IPS DF 4.7 (cell line): ENCODE measurements around the gene SMIM36.
"Not testable (repeated sequence)": the region's sequence is repeated elsewhere in the genome, so short reads cannot be mapped to it uniquely, and the experiment has no call there.

ENCODE experiments used
- DNase-seq: peaks from one replicate; pipeline ENCODE4 v3.0.0-alpha.2; 2013; ENCODE audit warnings: low spot score; ENCODE audit errors: extremely low read depth

SMIM36 gene

DNA sequence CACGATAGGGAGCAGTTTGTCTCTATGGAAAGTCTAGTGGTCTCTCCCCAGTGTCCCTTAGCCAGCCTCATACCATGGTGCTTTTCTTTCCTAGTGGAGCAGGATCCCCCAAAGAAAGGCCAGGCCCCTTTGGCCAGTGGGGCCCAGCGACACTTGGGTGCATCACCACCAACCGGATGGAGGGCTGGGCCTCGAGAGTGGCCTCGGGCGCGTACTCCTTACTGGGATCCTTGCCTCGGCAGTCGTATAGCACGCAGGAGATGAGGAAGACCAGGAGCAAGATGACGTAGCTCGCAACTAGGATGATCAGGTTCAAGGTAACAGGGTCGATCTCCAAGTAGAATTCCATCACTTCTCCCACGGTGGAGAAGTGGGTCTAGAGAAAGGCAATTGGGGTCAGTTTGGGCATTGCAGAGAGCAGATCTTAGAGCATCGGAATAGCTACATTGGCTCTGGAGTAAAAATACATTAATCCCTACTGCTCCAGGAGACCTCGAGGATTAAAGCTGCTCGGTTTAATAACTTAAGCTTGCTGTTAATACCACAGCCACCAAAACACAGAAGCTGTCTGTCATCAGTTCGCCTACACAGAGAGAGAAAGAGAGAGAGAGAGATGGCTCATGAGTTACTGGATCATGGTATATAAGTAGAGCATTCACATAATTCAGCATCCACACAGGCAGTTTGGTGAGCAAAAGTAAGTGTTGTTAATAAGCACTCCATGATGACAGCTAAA lies at the start of gene SMIM36:
Gene SMIM36, minus strand, starts transcription at position 467 of the 736 bp plus-strand sequence.
- no peak for DNase-seq

DNA sequence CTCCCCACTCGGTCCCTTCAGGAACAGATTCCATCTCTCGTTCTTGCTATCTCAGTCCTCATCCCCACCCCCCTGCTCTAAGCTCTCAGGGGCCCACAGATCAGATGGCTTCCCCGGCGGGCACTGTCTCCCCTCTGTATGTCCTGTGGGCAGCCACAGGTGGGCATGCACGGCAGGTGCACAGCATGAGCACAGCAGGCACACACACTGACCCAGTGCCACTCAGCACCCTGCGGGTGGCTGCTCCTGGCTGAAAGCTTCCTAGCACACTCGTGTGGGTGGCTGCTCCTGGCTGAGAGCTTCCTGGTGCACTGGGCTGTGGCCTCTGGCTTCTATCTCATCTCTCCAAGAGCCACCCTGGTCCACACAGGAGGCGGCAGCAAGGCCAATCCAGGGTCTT lies 44.5 kb upstream of the SMIM36 start:
- no peak for DNase-seq

DNA sequence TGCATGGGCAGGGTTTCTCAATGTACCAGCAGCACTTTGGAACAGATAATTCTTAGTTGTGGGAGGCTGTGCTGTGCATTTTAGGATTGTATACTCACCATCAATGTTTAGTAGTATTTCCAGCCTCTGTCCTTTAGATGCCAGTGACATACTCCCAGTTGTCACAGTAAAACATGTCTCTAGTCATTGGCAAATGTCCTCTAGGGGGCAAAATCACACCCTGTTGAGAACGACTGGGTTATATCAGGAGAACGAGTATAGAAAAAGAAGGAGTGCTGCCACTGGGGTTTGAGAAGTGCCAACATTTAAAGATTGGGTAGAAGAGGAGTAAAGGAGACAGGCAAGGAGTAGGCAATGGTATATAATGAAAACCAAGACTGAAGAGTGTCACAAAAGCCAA lies 37.9 kb upstream of the SMIM36 start:
- no peak for DNase-seq

DNA sequence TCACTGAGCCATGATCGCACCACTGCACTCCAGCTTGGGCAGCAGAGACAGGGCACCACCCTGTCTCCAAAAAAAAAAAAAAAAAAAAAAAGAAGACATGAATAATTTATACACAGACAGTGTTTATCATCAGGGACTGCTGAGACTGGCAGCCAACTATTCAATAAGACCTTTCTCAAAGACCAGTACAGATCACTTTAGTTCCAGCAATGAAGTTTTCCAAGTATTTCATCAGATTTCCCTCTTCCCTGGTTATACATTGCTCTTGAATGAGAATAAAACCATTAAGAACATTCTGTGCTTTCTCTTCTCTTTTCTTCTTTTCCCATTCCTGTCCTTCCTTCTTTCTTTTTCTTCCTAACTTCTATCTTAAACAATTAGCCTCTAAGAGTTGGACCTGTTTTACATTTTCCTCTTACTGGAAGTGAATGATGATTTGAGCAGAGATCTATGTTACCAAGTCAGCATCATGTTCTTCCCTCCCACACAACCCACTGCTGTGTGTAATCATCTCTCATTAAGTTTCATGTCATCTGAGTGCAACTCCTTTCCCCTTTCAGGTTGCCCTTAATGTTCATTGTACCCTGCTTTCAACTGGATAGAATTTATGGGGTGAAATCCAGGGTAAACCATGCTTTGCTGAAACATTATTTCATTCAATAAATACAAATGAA lies 35.9 kb upstream of the SMIM36 start:
- no peak for DNase-seq

DNA sequence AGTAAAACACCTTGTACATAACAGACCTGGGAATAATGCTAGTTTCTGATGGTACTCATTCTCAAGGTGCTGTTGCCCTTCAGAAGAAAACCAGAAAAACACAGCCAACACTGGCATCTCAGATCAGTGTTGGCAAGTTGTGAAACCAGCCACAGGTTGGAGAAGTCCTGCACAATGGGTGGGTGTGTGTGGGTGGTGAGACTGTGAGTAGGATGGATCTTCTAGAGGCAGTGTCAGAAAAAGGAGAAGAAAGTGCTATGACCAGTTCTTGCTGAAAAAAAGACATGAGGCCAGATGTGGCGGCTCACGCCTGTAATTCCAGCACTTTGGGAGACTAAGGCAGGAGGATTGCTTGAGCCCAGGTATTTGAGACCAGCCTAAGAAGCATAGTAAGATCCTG lies 35.2 kb upstream of the SMIM36 start:
- DNase-seq, result no peak

DNA sequence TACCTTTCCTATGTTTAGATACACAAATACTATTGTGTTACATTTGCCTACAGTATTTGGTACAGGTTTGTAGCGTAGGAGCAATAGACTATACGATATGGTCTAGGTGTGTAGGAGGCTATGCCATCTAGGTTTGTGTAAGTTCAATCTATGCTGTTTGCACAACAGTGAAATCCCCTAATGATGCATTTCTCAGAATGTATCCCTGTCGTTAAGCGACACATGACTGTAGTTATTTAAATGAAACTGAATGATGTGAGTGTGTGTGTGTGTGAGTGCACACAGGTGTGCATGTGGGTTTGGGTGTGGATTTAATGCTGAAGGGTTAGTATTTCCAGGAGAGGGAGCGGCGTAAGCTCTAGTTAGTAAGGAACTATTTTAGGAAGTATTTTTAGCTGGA lies 34.6 kb upstream of the SMIM36 start:
- no peak for DNase-seq

DNA sequence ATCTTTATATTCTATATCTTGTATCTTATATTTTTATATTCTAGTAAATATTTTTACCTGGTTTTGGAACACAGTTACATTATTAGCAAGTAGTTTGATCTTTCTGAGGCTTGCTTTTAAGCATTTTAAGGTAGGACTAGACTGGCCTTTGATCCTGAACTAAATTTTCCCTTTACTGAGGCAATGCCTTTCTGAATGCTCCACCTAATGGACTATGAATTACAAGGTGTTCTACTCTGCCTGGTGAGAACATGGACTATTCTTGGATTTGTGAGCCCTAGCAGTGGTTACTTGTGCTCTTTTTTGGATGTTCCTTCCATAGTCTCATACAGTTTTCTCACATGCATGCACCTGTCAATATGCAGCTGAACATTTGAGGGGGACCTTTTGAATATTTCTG lies 32.5 kb upstream of the SMIM36 start:
- DNase-seq, result no peak

DNA sequence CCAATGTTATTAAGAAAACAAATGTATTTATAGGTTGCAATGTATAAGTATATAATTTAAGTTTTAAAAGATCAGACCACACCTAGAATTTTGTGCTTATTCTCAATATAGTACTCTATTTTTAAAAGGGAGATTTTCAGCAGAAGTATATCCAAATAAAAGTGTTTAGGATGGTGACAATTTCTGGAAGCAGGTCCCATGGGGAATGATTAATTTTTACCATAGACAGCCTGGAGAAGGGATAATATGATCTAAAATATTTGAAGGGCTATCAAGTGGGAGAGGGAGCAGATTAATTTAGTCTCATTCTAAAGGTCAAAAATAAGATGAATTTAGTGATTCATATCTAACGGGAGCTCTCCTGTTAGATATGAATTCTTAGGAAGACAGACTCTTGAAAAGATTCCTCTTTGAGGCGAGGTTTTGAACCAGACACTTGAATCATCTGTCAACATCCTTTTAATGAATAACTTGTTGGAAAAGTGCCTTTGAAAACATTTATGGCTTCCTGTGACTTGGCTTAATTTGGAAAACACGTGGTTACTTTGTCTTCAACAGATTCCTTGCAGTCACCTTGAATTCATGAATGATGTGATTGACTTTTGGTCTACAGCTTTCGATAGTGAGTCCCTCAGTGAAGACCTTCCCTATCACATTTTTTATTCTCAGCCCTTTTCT lies 29.3 kb upstream of the SMIM36 start:
- no peak for DNase-seq

DNA sequence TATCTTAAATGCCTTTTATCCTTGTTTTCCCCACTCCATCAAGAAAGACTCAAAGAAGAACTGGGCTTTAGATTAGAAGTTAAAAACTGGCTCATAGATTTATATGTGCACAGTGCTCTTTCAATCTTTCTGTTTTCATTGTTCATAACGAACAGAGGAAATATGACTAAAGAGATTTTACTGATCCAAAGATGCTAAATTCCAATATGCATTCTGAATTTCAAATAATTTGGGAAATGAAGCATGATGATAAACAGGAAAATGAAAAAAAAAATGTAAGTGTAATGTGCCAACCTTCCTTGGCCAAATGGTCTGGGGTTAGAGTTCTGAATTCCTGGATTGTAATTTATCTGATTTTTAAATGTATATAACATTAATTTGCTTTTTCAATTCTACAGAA lies 25.0 kb upstream of the SMIM36 start:
- DNase-seq, result no peak

DNA sequence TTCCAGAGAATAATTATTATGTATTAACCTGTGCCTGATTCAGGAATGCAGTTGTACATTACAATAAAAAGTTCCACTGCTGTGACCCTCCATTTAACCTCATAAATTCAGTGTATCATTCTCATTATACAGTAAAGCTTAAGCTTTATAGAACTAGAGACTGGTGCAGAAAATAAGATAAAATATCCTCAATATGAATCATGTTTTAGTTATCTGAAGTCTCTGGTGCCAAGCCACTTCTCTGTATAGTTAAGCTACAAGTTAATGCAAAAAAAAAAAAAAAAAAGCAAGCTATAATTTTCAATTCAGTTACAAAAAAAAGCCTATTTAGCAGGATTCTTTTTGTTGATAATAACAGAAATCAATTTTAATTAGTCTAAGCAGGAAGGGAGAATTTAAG lies 22.4 kb upstream of the SMIM36 start:
- DNase-seq, result no peak

DNA sequence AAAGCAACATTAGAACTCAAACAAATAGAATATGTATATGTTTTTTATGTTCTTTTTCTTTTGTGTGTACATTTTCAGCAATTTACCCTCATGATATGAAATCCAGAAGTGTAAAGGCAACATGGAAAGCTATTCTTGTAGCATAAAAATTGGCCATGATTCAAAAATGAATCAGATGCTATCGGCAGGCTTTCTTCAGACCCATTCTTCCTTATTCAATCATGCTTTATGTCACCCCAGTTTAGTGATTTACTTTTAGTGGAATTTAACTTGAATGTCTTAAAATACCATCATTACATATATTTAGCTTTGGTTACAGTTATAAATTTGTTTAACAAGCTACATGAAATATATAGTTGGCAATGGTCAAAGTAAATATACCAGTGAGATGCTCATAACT lies 21.4 kb upstream of the SMIM36 start:
- no peak for DNase-seq

DNA sequence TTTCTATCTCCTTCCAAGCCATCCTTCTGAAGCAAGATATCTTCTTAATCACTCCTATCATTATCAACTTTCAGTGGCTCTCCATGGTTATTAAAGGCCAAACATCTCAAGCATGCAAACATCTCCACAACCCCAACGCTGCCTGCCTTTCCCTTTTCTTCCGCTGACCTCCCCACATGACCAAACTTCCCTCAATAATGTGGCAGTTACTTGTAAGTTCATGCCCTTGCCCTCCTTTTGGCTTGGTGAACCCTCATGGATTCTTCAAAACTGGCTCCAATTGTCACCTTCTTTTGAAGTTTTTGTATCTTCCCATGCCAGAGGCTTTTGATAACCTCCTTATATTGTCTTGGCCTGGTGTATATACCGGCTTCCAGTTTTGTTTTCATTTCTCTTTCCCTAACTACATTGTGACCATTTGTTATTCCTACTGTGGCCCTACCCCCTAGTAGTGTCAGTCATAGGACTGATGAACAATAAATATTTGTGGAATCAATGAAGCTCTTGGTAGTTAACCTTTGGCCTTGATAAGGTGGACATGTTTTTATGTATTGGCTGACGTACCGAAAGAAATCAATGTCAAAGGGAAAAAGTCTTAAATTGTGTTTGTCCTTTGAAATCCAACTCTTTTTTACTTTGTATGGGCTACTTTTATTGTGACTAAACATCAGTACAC lies 19.9 kb upstream of the SMIM36 start:
- no peak for DNase-seq

DNA sequence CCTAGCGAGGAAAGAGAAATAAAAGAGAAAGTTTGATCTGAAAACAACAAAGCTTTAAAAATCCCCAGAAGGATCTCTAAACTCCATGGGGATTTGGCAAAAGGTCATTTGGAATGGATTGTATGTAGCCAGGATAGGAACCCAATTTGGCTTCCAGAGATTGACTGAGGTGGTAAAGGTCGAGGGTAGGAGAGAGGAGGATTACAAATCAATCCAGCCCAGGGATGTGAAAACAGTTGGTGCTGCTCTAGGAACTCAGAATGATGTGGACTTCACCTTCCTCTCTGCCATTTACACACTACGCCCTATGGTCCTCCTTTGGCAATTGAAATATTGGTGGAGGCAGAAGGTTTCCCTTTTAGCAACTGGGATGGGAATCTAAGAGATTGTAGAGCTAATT lies 18.8 kb upstream of the SMIM36 start:
- no peak for DNase-seq

DNA sequence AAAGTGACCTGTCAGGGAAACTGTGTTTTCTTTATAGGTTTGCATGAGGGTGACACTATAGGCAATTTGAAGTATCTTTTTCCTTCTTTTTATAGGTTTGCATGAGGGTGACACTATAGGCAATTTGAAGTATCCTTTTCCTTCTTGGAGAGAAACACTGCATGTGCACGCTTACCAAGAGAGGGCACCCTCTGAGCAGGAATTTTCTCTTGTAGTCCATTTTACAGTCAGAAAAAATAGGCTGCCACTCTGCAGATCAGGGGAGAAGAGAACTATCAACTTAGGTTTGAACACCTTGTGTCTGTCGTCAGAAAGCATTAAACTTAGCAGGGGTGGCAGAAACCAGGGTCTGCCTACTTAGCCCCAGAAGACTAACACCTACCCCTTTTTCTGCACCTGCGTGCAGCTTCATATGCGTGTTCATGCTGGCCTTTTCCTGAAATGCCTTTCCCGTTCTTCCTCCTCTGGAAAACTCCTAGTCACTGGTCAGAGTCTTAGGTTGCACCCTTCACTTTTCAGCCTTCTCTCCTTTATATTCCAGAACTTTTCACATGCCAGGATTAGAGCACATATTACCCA lies 16.4 kb upstream of the SMIM36 start:
- peak; percentile 30 for DNase-seq

DNA sequence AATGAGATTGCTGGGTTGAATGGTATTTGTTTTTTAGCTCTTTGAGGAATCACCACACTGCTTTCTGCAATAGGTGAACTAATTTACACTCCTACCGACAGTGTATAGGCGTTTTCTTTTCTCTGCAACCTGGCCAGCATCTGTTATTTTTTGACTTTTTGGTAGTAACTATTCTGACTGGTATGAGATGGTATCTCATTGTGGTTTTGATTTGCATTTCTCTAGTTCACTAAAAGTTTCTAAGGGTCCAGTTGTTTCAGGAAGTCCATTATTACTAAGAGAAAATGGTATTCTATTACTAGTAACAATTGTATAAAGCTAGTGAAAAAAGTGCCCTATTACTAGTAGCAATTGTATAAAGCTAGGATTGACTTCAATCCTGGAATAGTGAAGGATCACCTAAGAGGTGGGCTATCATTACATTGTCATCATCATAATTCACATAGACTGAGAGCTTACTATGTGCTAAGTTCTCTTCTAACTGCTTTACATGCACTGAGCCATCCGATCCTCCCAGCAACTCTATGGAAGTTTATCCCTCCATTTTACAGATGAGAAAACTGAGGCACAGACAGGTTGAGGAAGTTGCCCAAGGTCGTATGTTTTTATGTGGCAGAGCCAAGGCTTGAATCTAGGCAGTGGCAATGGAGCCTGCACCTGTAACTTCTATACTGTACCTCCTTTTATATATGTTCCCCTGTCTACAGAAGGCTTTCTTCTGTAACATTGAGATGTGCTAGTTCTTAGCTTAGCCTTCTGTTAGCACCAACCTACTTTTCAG lies 13.4 kb upstream of the SMIM36 start:
- DNase-seq, result no peak

DNA sequence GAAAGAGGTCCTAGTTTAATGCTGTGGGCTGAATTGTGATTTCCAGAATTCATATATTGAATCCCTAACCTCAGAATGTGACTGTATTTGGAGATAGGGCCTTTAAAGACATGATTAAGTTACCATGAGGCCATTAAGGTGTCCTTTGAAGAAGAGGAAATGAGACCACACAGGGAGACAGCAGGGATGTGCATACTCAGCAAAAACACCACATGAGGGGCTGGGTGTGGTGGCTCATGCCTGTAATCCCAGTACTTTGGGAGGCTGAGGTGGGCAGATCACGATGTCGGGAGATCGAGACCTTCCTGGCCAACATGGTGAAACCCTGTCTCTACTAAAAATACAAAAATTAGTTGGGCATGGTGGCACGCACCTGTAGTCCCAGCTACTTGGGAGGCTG lies 11.8 kb upstream of the SMIM36 start:
- not testable (repeated sequence) for DNase-seq

DNA sequence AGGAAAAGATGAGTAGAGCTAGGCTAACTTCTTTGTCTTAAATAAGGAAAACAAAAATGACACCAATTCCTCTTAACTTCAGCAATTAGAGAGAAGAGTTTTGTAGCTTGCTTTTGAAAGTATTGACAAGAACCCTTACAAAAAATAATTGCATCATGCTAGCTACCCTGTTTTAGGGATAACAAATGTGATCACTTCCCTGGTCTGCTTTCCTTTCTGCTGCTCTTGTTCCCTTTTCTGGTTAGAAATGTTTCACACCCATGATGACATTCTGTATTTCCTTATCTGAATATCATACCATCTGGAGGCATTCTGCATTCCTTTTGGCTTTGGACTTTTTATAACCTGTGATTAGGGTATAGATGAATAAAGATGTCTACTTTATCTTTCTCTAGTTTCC lies 9.9 kb upstream of the SMIM36 start:
- DNase-seq, result no peak

DNA sequence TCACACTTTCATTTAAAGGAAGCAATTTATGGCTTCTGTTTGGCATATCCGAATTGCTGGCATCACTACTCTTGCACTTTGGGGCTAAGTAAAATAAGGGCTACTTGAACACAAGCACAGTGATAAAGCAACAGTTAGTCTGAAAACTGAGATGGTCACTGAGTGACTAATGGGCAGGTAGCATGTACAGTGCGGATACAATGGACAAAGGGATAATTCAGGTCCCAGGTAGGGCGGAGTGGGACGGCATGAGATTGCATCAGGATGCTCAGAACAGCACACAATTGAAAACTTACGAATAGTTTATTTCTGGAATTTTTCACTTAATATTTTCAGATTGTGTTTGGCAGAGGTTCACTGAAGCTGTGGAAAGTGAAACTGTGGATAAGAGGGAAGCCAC lies 9.2 kb upstream of the SMIM36 start:
- DNase-seq, result no peak

DNA sequence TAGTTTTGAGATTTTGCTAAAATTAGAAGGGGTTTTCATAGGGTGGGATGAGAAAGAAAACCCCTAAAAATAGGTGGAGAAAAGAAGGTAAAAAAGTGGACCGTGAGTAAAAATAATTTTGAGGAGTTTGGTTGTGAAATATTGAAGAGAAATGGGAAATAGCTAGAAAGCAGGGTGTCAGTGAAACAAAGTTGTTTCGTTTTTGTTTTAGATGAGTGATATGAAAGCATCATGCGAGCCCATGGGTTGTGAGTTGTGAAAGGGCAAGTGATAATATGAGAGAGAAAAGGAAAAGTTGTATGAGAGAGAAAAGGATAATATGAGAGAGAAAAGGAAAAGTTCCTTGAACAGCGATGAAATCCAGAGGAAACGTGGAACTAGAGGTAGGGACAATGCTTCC lies 7.3 kb upstream of the SMIM36 start:
- no peak for DNase-seq

DNA sequence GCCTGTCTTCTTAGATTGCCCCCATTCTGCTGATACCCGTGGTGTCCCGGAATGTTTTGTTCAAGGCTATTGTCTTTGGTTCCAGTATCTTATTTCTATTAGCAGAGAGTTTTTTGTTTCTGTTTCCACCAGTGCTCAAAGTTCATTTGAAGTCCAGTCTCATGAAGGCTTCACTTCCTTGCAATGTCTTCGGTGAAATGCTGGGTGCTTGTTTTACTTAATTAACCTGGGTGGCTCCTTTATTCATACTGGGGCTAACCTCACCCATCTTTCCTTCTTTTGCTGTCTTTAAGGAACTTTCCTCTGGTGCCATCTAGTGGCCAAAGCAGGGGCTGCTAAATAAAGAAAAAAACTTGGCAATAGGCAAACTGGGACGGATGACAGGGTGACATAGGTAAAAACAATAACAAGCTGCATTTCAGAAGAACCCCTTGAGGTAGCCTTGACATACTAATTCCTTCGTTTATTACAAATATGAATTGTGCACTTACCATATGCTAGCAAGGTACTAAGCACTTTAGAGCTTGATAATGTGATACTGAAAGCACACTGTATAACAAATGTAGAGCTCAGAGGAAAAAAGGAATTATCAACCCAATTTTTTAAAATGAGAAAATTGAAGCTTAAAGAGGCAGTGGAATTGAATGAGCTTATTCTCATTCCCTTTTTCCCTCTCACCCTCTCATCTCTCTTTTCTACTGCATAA lies 2.8 kb upstream of the SMIM36 start:
- DNase-seq, result peak; percentile 44
